HG03571 (cell line): Measurements from ENCODE around the gene MLIP.
A peak's percentile ranks its signal among the peaks of the same experiment; 100 is the strongest.

Experiments
- ATAC-seq: cut with Tn5 transposase; IDR thresholded peaks from one replicate; pipeline ENCODE4 v1.9.1; 2021; ENCODE audit not compliant: unreplicated experiment

MLIP gene

GRCh38 chr6:54094786-54095185 is 16.5 kb upstream of the MLIP start:
- no peak for ATAC-seq

- ATAC-seq: no peak
These were observed 15.5 kb upstream of the MLIP start for GRCh38 chr6:54095723-54096122.

- no peak for ATAC-seq
These were observed 14.4 kb upstream of the MLIP start for GRCh38 chr6:54096811-54097210.

- ATAC-seq: no peak
These were observed 13.5 kb upstream of the MLIP start for GRCh38 chr6:54097753-54098152.

- no peak for ATAC-seq
These were observed 12.7 kb upstream of the MLIP start for GRCh38 chr6:54098450-54099044.

- ATAC-seq: no peak
These were observed 12.0 kb upstream of the MLIP start for GRCh38 chr6:54099225-54099624.

GRCh38 chr6:54100411-54101006 is 10.7 kb upstream of the MLIP start:
- ATAC-seq: peak; percentile 94

- no peak for ATAC-seq
These were observed 9.0 kb upstream of the MLIP start for GRCh38 chr6:54102238-54102637.

GRCh38 chr6:54103497-54103896 is 7.7 kb upstream of the MLIP start:
- ATAC-seq: no peak

GRCh38 chr6:54106727-54107126 is 4.5 kb upstream of the MLIP start:
- no peak for ATAC-seq

- no peak for ATAC-seq
These were observed 3.7 kb upstream of the MLIP start for GRCh38 chr6:54107470-54108090.

GRCh38 chr6:54108271-54108670 is 3.0 kb upstream of the MLIP start:
- no peak for ATAC-seq

- no peak for ATAC-seq
These were observed 1.7 kb upstream of the MLIP start for GRCh38 chr6:54109586-54109985.

- no peak for ATAC-seq
These were observed 958 bp downstream of the MLIP start for GRCh38 chr6:54112151-54112650.

GRCh38 chr6:54114991-54115390 is 3.7 kb downstream of the MLIP start:
- ATAC-seq: no peak

- no peak for ATAC-seq
These were observed 4.7 kb downstream of the MLIP start for GRCh38 chr6:54115966-54116365.

- ATAC-seq: no peak
These were observed 6.9 kb downstream of the MLIP start for GRCh38 chr6:54118117-54118516.

- ATAC-seq: no peak
These were observed 14.2 kb downstream of the MLIP start for GRCh38 chr6:54125493-54125892.

- no peak for ATAC-seq
These were observed 18.9 kb downstream of the MLIP start for GRCh38 chr6:54130179-54130578.

- no peak for ATAC-seq
These were observed 21.3 kb downstream of the MLIP start for GRCh38 chr6:54132587-54132986.

- ATAC-seq: no peak
These were observed 21.9 kb downstream of the MLIP start for GRCh38 chr6:54133186-54133585.

GRCh38 chr6:54134935-54135334 is 23.7 kb downstream of the MLIP start:
- no peak for ATAC-seq
